ENCODE results near the gene UGGT2.

UGGT2 gene

DNA sequence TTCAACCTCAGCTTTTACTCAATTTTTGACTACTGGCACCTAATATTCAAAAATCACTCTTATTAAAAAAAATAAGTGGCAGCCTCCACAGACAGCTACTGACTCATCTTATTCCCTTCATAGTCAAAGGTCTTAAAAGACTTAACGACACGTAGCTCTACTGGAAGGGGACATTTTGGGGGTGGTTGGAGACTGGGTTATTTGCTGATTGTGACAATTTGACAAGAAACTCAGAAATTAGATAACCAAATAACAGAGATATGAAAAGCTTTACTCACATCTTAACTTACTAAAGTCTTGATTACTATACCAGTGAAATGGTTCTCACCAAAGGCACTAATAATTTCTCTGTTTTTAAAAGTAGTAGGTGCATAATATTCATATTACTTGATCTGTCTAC, 25.7 kb downstream of the UGGT2 start:
- no peak for TF ChIP-seq EZH2phosphoT487 (IDR thresholded peaks at IDR 0.05; ENCODE audit: borderline replicate concordance, low read length)
- TF ChIP-seq, protein P1, sequence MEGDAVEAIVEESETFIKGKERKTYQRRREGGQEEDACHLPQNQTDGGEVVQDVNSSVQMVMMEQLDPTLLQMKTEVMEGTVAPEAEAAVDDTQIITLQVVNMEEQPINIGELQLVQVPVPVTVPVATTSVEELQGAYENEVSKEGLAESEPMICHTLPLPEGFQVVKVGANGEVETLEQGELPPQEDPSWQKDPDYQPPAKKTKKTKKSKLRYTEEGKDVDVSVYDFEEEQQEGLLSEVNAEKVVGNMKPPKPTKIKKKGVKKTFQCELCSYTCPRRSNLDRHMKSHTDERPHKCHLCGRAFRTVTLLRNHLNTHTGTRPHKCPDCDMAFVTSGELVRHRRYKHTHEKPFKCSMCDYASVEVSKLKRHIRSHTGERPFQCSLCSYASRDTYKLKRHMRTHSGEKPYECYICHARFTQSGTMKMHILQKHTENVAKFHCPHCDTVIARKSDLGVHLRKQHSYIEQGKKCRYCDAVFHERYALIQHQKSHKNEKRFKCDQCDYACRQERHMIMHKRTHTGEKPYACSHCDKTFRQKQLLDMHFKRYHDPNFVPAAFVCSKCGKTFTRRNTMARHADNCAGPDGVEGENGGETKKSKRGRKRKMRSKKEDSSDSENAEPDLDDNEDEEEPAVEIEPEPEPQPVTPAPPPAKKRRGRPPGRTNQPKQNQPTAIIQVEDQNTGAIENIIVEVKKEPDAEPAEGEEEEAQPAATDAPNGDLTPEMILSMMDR (IDR thresholded peaks at IDR 0.05; ENCODE audit: low read depth, low read length, poor library complexity, severe bottlenecking) = no peak
- Histone ChIP-seq H3K9me2 (replicated peaks; ENCODE audit: control insufficient read depth, low read length) (no peaks in the 10 kb centered on the region), H3K36me3 (ENCODE audit: control insufficient read depth, low read length) (peaks cover 8% of the 10 kb centered on the region; the same call in 1 of the 2 replicates), H3K4me1 (ENCODE audit: control insufficient read depth, low read length) (no peaks in the 10 kb centered on the region; the same call in 1 of the 2 replicates), H3F3A (ENCODE audit: control insufficient read depth, insufficient read depth) (no peaks in the 10 kb centered on the region), H3K27ac (ENCODE audit: low read depth, low read length) (no peak overlapping the region), H3K4me2 (ENCODE audit: low read length) (no peak overlapping the region), H3K27me3 (ENCODE audit: control insufficient read depth, low read length) (no peaks in the 10 kb centered on the region), H3K79me2 (ENCODE audit: control insufficient read depth, low read length) (peaks cover 1% of the 10 kb centered on the region; the same call in 1 of the 2 replicates), H4K20me1 (ENCODE audit: control insufficient read depth, insufficient read depth, low read depth, low read length) (no peaks in the 10 kb centered on the region), H3K9me3 (ENCODE audit: control insufficient read depth, insufficient read depth, low read length) (no peaks in the 10 kb centered on the region), H3K4me3 (ENCODE audit: low read length) (no peak overlapping the region)

DNA sequence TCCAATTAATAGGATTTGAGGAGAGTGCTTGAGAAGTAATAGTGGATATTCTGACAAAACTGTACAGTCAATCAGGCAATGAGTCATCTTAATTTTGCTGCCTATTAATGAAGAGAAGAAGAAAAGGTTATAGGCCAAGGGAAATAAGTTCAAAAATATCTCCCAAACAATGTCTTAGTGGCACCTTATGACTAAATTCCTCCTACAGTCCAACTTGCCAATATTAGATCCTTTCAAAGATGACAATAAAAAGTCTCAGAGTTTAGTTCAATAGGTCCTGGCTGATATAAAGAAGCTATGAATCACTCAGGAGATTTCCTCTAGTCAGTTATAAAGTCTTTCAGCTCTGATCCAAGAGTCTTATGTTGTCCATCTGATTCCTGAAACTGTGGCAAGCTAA, 27.9 kb downstream of the UGGT2 start:
- Histone ChIP-seq H4K20me1 (ENCODE audit: control insufficient read depth, insufficient read depth, low read depth, low read length) (no peaks in the 10 kb centered on the region), H3K27me3 (ENCODE audit: control insufficient read depth, low read length) (no peaks in the 10 kb centered on the region), H3K4me1 (ENCODE audit: control insufficient read depth, low read length) (no peaks in the 10 kb centered on the region; the same call in 1 of the 2 replicates), H3K27ac (ENCODE audit: low read depth, low read length) (no peak overlapping the region), H3K9me3 (ENCODE audit: control insufficient read depth, insufficient read depth, low read length) (no peaks in the 10 kb centered on the region), H3K4me2 (ENCODE audit: low read length) (no peak overlapping the region), H3K9me2 (replicated peaks; ENCODE audit: control insufficient read depth, low read length) (no peaks in the 10 kb centered on the region), H3K79me2 (ENCODE audit: control insufficient read depth, low read length) (no peaks in the 10 kb centered on the region), H3K4me3 (ENCODE audit: low read length) (no peak overlapping the region), H3F3A (ENCODE audit: control insufficient read depth, insufficient read depth) (no peaks in the 10 kb centered on the region), H3K36me3 (ENCODE audit: control insufficient read depth, low read length) (peaks cover 10% of the 10 kb centered on the region)
- TF ChIP-seq, protein P1 (IDR thresholded peaks at IDR 0.05; ENCODE audit: low read depth, low read length, poor library complexity, severe bottlenecking) = no peak
- TF ChIP-seq EZH2phosphoT487 (IDR thresholded peaks at IDR 0.05; ENCODE audit: borderline replicate concordance, low read length) = no peak

DNA sequence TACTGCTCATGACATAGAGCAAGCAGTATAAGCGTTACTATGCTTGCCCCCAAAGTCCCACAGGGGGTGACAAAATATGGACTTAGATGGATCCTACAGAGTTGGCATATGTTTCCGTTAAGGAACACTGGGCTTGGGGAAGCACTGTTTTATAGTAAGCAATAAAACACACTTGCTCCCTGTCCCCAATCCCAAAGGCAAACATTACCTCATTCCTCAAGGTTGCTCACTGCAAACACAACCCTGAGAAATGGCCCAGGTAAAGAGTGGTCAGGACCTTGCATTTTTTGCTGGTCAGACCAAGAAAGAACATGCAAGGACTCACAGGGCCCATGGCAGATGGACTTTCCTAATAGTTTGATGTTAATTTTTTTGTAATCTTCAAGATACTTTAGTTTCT, 32.3 kb downstream of the UGGT2 start:
- H3K36me3 ChIP-seq (ENCODE audit: control insufficient read depth, low read length) = peaks cover 27% of the 10 kb centered on the region

More for the DNA sequence above, 32.3 kb downstream of the UGGT2 start:
- TF ChIP-seq, protein P1 (IDR thresholded peaks at IDR 0.05; ENCODE audit: low read depth, low read length, poor library complexity, severe bottlenecking) = no peak
- no peak for TF ChIP-seq EZH2phosphoT487 (IDR thresholded peaks at IDR 0.05; ENCODE audit: borderline replicate concordance, low read length)
- H3K4me2 ChIP-seq (ENCODE audit: low read length) = no peak overlapping the region
- H3K27me3 ChIP-seq (ENCODE audit: control insufficient read depth, low read length) = no peaks in the 10 kb centered on the region
- no peaks in the 10 kb centered on the region for H3K9me3 ChIP-seq (ENCODE audit: control insufficient read depth, insufficient read depth, low read length)
- no peak overlapping the region for H3K4me3 ChIP-seq (ENCODE audit: low read length)
- no peaks in the 10 kb centered on the region for H4K20me1 ChIP-seq (ENCODE audit: control insufficient read depth, insufficient read depth, low read depth, low read length)
- H3F3A ChIP-seq (ENCODE audit: control insufficient read depth, insufficient read depth) = no peaks in the 10 kb centered on the region
- no peaks in the 10 kb centered on the region for H3K9me2 ChIP-seq (replicated peaks; ENCODE audit: control insufficient read depth, low read length)
- no peaks in the 10 kb centered on the region for H3K79me2 ChIP-seq (ENCODE audit: control insufficient read depth, low read length)
- no peak overlapping the region for H3K27ac ChIP-seq (ENCODE audit: low read depth, low read length)
- no peaks in the 10 kb centered on the region; the same call in 1 of the 2 replicates for H3K4me1 ChIP-seq (ENCODE audit: control insufficient read depth, low read length)

Data from DOHH2 (cell line).